ENCODE measurements around the gene CREG2.

GRCh38 chr2:101310090-101310833, 77.0 kb downstream of the CREG2 start:
- TF ChIP-seq CTCF (IDR thresholded peaks at IDR 0.05), result no peak
- TF ChIP-seq POLR2AphosphoS5 (IDR thresholded peaks at IDR 0.05; ENCODE audit: low read depth, low read length), result no peak
- TF ChIP-seq, protein P1, sequence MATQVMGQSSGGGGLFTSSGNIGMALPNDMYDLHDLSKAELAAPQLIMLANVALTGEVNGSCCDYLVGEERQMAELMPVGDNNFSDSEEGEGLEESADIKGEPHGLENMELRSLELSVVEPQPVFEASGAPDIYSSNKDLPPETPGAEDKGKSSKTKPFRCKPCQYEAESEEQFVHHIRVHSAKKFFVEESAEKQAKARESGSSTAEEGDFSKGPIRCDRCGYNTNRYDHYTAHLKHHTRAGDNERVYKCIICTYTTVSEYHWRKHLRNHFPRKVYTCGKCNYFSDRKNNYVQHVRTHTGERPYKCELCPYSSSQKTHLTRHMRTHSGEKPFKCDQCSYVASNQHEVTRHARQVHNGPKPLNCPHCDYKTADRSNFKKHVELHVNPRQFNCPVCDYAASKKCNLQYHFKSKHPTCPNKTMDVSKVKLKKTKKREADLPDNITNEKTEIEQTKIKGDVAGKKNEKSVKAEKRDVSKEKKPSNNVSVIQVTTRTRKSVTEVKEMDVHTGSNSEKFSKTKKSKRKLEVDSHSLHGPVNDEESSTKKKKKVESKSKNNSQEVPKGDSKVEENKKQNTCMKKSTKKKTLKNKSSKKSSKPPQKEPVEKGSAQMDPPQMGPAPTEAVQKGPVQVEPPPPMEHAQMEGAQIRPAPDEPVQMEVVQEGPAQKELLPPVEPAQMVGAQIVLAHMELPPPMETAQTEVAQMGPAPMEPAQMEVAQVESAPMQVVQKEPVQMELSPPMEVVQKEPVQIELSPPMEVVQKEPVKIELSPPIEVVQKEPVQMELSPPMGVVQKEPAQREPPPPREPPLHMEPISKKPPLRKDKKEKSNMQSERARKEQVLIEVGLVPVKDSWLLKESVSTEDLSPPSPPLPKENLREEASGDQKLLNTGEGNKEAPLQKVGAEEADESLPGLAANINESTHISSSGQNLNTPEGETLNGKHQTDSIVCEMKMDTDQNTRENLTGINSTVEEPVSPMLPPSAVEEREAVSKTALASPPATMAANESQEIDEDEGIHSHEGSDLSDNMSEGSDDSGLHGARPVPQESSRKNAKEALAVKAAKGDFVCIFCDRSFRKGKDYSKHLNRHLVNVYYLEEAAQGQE (IDR thresholded peaks at IDR 0.05; ENCODE audit: insufficient read depth in 1 of 2, low read depth in 2 of 2, low read length in 1 of 2), result no peak
